HK-2 (cell line): ENCODE results near the gene HOXB3.
A peak's percentile ranks its signal among the peaks of the same experiment; 100 is the strongest.

Experiments used
- DNase-seq: peaks from one replicate; pipeline ENCODE4 v3.0.0-alpha.2; 2018; ENCODE audit not compliant: unreplicated experiment

Gene HOXB3

GRCh38 chr17:48597778-48598631, 8.0 kb upstream of the HOXB3 start:
- DNase-seq, result peak; percentile 57

DNA sequence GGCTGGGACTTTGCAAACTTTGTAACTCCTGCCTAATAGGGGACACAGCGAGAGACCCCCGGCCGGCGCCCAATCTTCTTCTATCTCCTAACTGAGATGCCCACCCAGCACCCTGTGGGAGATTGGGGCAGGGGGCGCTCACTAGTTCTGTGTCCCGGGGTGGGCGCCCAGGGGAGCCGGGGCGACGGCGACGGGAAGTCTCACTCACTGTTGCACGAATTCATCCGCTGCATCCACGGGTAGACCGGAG, 7.4 kb upstream of the HOXB3 start:
- no peak for DNase-seq

DNA sequence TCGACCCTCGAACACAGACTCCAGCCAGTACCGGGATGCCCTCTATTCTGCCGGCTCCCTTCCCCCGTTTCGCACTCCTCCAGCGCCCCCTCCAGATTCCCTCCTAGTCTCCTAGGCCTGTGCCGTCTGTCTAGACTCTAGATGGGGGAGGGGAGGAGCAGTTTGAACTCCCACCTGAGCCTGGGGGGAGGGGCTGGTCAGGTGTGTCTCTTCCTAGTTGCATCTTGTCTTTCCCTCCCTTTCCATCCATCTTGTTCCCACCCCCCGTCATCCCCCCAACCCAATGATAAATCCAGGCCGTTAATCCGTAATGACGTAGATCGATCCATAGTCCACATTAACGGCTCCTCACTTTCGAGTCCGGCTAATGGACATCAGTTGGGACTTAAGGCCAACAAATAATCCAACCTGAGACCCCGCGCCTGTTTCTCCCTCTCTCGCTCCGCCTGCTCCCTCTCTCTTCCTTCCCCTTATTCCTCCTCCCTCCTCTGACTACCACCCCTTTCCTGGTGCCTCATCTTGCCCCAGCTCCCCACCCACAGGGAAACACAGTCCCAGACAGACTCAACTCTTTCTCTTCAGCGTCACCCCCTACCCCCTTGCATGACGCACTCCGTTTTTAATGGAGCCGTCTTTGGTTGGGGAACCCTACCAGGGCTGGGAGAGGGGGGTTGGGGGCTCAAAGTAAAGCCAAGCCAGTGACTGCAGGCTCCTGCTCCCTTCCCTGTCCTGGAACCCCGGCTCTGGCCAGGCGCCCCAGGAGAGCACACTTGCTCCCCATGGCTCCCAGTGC, 6.9 kb upstream of the HOXB3 start:
- no peak for DNase-seq

DNA sequence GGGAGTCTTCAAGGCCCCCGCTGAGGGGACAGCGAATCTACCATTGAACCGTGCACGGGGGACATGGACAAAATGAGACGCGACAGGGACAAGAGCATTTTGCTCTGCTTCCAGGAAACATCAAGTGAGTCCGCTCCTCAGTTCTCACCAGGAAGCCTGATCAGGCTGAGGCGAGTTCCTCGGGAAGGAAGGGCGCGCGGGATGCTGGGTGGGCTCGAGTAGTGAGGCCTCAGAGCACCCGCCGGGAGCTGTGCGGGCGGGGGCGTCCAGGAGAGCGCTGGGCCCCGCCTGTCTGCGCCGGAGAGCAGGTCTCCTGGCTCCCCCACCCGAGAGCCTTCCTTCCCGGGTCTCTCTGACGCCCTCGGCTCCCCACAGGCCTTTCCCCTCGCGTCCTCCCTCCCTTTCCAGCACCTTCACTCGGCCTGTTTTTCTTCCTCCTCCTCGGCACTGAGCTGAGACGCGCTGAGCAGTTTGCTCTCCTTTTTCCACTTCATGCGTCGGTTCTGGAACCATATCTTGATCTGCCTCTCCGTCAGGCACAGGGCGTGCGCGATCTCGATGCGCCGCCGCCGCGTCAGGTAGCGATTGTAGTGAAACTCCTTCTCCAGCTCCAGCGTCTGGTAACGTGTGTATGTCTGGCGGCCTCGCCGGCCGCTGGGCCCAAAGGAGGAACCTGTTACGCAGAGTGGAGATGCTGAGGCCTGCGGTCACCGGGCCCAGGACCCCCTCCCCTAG, 6.1 kb upstream of the HOXB3 start:
- DNase-seq, result no peak

- DNase-seq, result no peak
These were observed 5.4 kb upstream of the HOXB3 start for GRCh38 chr17:48595278-48595999.

- no peak for DNase-seq
These were observed 4.7 kb upstream of the HOXB3 start for GRCh38 chr17:48594538-48595277.

DNA sequence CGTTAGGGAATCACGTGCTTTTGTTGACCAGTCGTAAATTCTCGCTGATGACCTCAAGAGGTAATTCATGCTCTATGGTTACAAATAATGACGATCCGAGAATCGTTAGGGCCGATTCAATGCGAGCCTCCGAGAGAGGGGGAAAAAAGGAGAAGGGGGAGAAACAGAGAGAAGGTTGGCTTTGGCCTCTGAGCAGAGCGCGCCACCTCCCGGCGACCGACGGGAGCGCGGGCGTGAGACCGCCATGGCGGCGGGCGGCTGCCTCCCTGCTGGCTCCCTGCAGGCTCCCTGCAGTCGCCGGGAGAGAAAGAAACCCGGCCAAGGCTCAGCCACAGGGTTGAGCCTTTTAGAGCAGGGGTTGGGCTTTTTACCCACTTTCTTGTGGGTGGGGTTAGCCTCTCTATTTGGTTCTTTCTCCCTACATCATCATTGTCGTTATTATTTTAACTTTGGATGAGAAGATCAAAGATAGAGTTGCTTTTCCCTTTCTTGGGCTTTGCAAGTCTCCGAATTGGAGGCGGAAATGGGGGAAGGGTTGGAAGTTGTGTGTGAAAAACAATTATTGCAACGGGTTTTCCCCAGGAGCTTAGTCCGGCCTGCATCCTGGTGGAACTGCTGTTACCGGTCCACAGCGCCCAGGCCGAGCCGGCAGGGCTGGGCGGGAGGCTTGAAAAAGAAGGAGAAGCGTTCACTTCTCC, 3.9 kb upstream of the HOXB3 start:
- peak; percentile 70 for DNase-seq

GRCh38 chr17:48593126-48593829, 3.2 kb upstream of the HOXB3 start, which contains the start of gene HOXB5:
Gene HOXB5, minus strand, starts transcription at chr17:48593779. Its CDS starts 97 bp downstream, at chr17:48593682.
- no peak for DNase-seq

GRCh38 chr17:48592577-48592976, 2.5 kb upstream of the HOXB3 start:
- no peak for DNase-seq

GRCh38 chr17:48592057-48592514, 2.0 kb upstream of the HOXB3 start:
- DNase-seq, result no peak

DNA sequence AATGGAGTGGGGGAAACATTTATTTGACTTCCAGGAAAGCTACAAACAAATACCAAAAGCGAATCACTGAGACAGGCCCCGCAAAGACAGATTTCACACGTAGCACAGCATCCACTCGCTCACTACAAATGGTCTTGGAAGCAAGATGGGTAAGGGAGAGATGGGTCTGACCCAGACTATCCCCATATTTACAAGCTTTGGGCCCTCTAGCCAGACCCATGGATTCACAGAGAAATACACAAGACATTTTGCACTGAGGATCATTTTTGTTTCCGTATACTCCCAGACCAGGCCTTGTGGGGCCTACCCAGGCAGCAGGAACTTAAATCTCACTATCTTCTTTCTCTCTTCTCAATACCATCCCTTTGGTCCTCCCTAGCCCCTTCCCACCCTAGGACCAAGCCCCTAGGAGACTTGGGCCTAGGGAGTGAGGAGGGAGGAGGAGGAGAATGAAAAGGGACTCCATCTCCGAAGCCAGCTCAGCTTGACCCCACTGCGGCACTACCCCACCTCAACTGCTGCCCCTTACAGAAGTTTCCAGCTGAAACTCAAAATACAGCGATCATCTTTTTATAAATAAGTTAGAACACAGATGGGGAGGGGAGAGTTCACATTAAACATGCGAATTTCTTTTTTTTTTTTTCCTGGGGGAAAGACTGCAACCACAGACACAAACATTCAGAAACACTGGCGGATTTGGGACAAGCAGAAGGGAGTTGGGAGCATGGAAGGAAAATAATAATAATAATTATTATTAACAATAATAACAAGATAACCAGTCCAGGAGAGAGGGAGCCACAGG, 1.4 kb upstream of the HOXB3 start:
- DNase-seq, result no peak

DNA sequence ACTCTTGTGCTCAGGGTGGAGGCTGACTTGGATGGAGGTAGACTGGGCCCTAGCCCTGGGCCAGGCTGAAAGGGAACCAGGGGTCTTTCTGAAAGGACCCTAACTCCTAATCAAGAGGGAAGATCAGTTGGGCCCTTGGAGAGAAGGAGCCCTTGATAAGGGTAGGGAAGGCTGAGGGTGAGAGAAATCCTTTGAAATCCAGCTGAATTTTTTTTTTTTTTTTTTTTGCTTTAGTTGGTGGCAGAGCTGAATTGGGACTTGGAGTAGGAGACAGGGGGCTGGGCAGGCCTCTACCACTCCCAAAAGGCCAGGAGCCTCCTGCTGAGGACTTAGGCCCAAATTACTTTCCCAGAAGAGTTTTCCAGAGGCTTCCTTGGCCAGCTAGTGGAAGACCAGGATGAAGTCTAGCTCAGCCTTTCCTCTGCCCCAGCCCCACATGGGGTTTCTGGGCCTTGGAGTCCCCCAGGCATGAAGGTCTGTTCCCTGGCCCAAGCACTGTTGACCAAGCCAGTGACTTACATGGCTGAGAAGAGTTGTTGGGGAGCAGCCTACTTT, 643 bp upstream of the HOXB3 start:
- no peak for DNase-seq

GRCh38 chr17:48589060-48589830, 796 bp downstream of the HOXB3 start:
- no peak for DNase-seq

GRCh38 chr17:48588528-48588927, 1.5 kb downstream of the HOXB3 start:
- DNase-seq, result no peak

DNA sequence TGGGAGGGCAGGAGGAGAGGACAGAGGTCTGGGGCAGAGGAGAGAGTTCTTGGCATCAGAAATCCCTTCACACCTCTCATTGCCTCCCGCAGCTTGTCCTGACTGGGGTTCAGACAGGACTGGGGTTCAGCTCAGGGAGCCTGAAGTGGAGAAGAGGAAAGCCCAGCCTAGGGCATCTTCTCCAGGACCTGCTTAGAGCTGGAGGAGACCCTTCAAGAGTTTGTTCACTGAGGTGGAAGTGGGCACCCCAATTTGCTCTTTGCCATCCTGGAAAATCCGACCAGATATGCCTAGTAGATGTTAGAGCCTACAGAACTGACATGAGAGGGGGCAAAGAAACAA, 2.0 kb downstream of the HOXB3 start:
- DNase-seq, result no peak

DNA sequence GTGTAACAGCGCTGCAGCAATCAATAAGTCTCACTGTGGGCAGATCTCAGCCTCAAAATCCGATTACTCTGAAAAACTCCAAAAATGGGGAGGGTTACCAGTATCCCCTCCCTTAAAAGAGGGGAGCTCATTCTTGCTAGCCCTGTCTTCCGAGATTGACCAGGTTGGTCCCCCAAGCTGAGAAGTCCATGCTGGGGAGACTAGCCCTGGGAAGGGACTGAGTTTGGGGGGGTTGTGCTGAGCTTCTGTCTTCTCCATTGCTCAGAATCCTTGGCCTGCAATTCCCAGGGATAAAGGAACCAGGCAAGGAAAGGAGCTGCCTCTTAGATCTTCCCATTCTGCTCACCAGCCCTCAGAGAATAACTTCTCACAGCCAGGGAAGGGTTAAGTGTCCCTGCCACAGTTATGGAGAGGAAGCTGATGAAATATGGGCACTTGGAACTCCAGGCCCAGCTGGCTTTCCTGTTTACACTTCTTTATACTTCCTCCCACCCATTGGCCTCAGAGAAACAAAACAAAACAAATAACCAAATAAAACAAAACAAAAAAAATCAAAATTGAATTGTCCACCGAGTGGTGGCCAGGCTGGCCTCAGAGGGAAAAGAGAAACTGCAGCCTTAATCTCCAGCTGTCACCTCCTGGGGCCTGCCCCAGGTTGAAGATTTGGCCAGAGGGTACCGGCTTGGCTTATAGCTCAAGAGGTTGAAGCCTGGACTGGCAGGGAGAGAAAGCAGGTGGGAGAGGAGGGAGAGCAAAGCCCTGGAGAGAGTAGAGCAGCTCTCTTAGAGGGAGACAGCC, 2.6 kb downstream of the HOXB3 start:
- DNase-seq, result no peak
